SK-N-MC (cell line): Measurements from ENCODE around the gene ZNF423.

Experiments used
- DNase-seq: peaks from one replicate; pipeline ENCODE4 v3.0.0-alpha.2; 2011; ENCODE audit warnings: low read depth, low spot score
- H3K27ac ChIP-seq: fragments of 200-600 bp; sonication (generic); 2 replicates; pipeline ENCODE4 v1.5.1; 2016; ENCODE audit warnings: mixed run types
- H3K36me3 ChIP-seq: fragments of 200-600 bp; sonication (generic); 2 replicates; pipeline ENCODE4 v1.6.1; 2017; ENCODE audit warnings: antibody characterized with exemption, low read length, mixed read lengths; ENCODE audit not compliant: insufficient read depth
- H3K4me3 ChIP-seq: fragments of 200-600 bp; sonication (generic); 2 replicates; pipeline ENCODE4 v1.5.1; 2016
- H3K9ac ChIP-seq: fragments of 200-600 bp; sonication (generic); 2 replicates; pipeline ENCODE4 v1.8.0; 2017; ENCODE audit warnings: mixed run types, mixed read lengths; ENCODE audit not compliant: insufficient read length
- H3K9me3 ChIP-seq: fragments of 200-600 bp; sonication (generic); 2 replicates; pipeline ENCODE4 v1.6.1; 2017; ENCODE audit warnings: low read depth, mild to moderate bottlenecking, antibody characterized with exemption, low read length, moderate library complexity, mixed read lengths
- EZH2 ChIP-seq: fragments of 200-600 bp; sonication (generic); IDR thresholded peaks from one replicate; pipeline ENCODE4 v1.6.1; 2017; ENCODE audit warnings: antibody characterized with exemption
- FOXP2 ChIP-seq: optimal IDR thresholded peaks from 2 replicates; pipeline ENCODE3; 2011; ENCODE audit warnings: mild to moderate bottlenecking, moderate library complexity; ENCODE audit not compliant: insufficient read depth; ENCODE audit errors: extremely low read length, control extremely low read depth
- POLR2AphosphoS5 ChIP-seq: IDR thresholded peaks from 2 replicates; pipeline ENCODE4 v1.6.1; 2012; ENCODE audit warnings: mild to moderate bottlenecking, low read depth, low read length, borderline replicate concordance

Gene ZNF423

DNA sequence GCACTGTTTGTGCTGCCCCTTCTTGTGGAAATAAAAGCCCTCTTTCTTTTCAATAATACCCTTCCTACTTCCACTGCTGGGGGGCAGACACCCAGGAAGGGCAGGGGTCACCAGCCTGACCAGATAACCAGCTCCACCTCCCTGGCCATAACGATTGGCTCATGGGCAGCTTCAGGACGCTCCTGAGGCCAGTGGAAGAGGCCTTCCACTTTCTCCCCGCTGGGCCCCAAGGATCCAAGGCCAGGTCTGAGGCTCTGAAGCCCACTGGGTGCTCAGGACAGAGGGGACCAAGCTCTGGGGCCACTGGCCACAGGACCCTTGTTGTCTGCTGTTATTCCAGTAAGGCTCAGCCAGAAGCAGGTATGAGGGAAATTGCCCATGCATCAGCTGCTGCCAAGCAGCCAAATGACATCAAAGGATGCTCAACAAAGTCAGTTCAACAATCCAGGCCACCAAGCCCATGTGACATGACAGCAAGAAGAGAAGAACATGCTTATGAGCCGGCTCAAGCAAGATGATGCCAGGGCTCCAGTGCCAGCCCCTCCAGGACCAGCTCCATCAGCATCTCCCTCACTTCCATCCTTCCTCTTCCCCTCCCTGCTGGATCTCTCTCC is 238.8 kb downstream of the ZNF423 start:
- H3K9ac ChIP-seq, result no peak overlapping the region
- no peak overlapping the region for H3K27ac ChIP-seq
- TF ChIP-seq EZH2 (no peak), FOXP2 (no peak), POLR2AphosphoS5 (no peak)
- no peak for DNase-seq
- H3K9me3 ChIP-seq, result no peaks in the 10 kb centered on the region
- no peaks in the 10 kb centered on the region for H3K36me3 ChIP-seq
- H3K4me3 ChIP-seq, result no peak overlapping the region

GRCh38 chr16:49615576-49615975 is 240.3 kb downstream of the ZNF423 start:
- no peak overlapping the region for H3K27ac ChIP-seq
- H3K9me3 ChIP-seq, result no peaks in the 10 kb centered on the region
- TF ChIP-seq POLR2AphosphoS5, result no peak
- DNase-seq, result no peak
- H3K36me3 ChIP-seq, result no peaks in the 10 kb centered on the region
- H3K9ac ChIP-seq, result no peak overlapping the region
- no peak overlapping the region for H3K4me3 ChIP-seq

- DNase-seq, result no peak
- TF ChIP-seq FOXP2, result no peak
- TF ChIP-seq POLR2AphosphoS5, result no peak
- TF ChIP-seq EZH2, result no peak
- no peaks in the 10 kb centered on the region for H3K9me3 ChIP-seq
Measured at GRCh38 chr16:49610983-49611382, 244.9 kb downstream of the ZNF423 start.

GRCh38 chr16:49608779-49609178 is 247.1 kb downstream of the ZNF423 start:
- no peaks in the 10 kb centered on the region for H3K36me3 ChIP-seq
- no peak for TF ChIP-seq EZH2
- TF ChIP-seq POLR2AphosphoS5, result no peak
- TF ChIP-seq FOXP2, result no peak
- H3K27ac ChIP-seq, result no peak overlapping the region
- no peak for DNase-seq
- no peaks in the 10 kb centered on the region for H3K9me3 ChIP-seq
- no peak overlapping the region for H3K4me3 ChIP-seq
- no peak overlapping the region for H3K9ac ChIP-seq

More at GRCh38 chr16:49610983-49611382, 244.9 kb downstream of the ZNF423 start:
- H3K27ac ChIP-seq, result no peak overlapping the region
- no peak overlapping the region for H3K4me3 ChIP-seq
- H3K9ac ChIP-seq, result no peak overlapping the region
- no peaks in the 10 kb centered on the region for H3K36me3 ChIP-seq

DNA sequence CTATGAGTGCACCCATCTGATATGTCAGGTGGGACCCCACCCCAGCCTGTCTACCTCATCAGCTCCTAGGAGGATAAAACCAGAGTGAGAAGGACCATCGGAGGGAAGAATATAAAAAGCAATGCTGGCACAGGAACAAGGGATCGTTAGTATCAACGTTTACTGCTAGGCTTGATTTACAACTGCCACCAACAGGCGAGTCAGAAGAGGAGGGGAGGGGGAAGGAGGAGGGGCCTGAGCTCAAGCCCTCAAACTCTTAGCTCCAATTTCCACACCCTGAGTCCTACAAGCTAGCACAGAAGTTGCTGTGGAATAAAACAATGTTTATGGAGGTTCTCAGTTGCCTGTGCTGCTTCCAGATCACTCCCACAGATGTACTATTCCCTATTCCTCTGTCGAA is 247.8 kb downstream of the ZNF423 start:
- Histone ChIP-seq H3K9ac (no peak overlapping the region), H3K4me3 (no peak overlapping the region), H3K36me3 (no peaks in the 10 kb centered on the region), H3K27ac (no peak overlapping the region), H3K9me3 (no peaks in the 10 kb centered on the region)
- TF ChIP-seq POLR2AphosphoS5 (no peak), EZH2 (no peak), FOXP2 (no peak)
- no peak for DNase-seq

- TF ChIP-seq FOXP2 (no peak), POLR2AphosphoS5 (no peak), EZH2 (no peak)
- no peaks in the 10 kb centered on the region for H3K36me3 ChIP-seq
- DNase-seq, result no peak
- no peak overlapping the region for H3K27ac ChIP-seq
- H3K9ac ChIP-seq, result no peak overlapping the region
- no peak overlapping the region for H3K4me3 ChIP-seq
- no peaks in the 10 kb centered on the region for H3K9me3 ChIP-seq
Measured at GRCh38 chr16:49605536-49606254, 250.2 kb downstream of the ZNF423 start.

GRCh38 chr16:49604602-49605001 is 251.3 kb downstream of the ZNF423 start:
- H3K36me3 ChIP-seq, result no peaks in the 10 kb centered on the region
- H3K27ac ChIP-seq, result no peak overlapping the region
- TF ChIP-seq POLR2AphosphoS5 (no peak), EZH2 (no peak), FOXP2 (no peak)
- H3K4me3 ChIP-seq, result no peak overlapping the region
- DNase-seq, result no peak
- no peak overlapping the region for H3K9ac ChIP-seq
- H3K9me3 ChIP-seq, result no peaks in the 10 kb centered on the region

DNA sequence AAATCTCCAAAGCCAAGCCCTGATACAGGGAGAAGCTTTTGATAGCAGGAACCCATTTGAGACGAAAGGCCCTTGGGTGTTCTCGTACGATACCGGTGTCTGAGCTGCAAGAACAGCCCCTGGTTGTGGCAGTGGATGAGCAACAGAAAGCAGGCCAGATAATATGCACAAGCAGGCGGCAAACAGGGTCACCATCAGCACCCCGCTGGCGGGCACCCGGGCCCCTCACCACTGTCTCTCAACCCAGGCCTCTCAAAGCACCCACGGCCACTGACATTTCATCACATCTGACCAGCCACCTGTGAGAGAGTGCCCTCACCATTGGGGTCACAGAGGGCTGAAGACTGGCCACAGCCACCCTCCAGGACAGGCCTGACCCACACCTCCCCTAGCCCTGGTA is 252.0 kb downstream of the ZNF423 start:
- no peak overlapping the region for H3K4me3 ChIP-seq
- H3K9ac ChIP-seq, result no peak overlapping the region
- DNase-seq, result no peak
- no peaks in the 10 kb centered on the region for H3K36me3 ChIP-seq
- TF ChIP-seq FOXP2 (no peak), EZH2 (no peak)
- no peaks in the 10 kb centered on the region for H3K9me3 ChIP-seq
- no peak overlapping the region for H3K27ac ChIP-seq

DNA sequence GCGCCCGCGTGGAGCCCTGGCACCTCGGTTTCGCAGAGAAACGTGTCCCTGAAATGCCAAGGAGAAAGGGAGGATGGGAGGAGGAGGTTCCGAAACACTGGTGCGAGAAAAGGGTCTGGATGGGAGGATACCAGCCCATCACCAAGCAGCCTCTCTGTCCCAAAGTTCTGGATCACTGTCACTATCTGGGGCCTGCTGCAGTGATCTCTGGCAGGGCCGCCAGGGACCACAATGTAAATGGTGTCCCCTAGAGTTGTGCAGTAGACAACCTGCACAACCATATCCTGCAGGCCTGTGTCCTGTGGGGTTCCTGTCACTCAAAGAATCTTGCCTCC is 253.0 kb downstream of the ZNF423 start:
- TF ChIP-seq EZH2 (no peak), FOXP2 (no peak), POLR2AphosphoS5 (no peak)
- H3K9me3 ChIP-seq, result no peaks in the 10 kb centered on the region
- no peak overlapping the region for H3K4me3 ChIP-seq
- H3K27ac ChIP-seq, result no peak overlapping the region
- H3K36me3 ChIP-seq, result no peaks in the 10 kb centered on the region
- no peak for DNase-seq
- no peak overlapping the region for H3K9ac ChIP-seq
